WERI-Rb-1 (cell line): ENCODE results near the gene EMP3.

ENCODE experiments used
- DNase-seq: peaks from one replicate; pipeline ENCODE4 v3.0.0-alpha.2; 2020
- H3K27ac ChIP-seq: fragments of 250-450 bp; sonication (Bioruptor Pico); 2 replicates; pipeline ENCODE4 v1.5.1; 2020; ENCODE audit warnings: mild to moderate bottlenecking, moderate library complexity
- H3K27me3 ChIP-seq: fragments of 250-450 bp; sonication (Bioruptor Pico); 2 replicates; pipeline ENCODE4 v1.5.1; 2021; ENCODE audit warnings: mild to moderate bottlenecking, low read depth, moderate library complexity; ENCODE audit not compliant: insufficient read depth, severe bottlenecking
- H3K36me3 ChIP-seq: fragments of 250-450 bp; sonication (Bioruptor Pico); 2 replicates; pipeline ENCODE4 v1.5.1; 2020; ENCODE audit warnings: mild to moderate bottlenecking, moderate library complexity
- H3K4me3 ChIP-seq: 2 replicates; pipeline ENCODE4 v1.5.1; 2011; ENCODE audit warnings: low read depth, mild to moderate bottlenecking, control low read depth, low read length
- H3K9me3 ChIP-seq: fragments of 250-450 bp; sonication (Bioruptor Pico); 2 replicates; pipeline ENCODE4 v1.5.1; 2021; ENCODE audit warnings: mild to moderate bottlenecking, moderate library complexity; ENCODE audit not compliant: severe bottlenecking
- TF ChIP-seq, protein P1 (sequence below): IDR thresholded peaks from 2 replicates; pipeline ENCODE4 v1.5.1; 2011; ENCODE audit warnings: low read depth, mild to moderate bottlenecking, control low read depth, inconsistent platforms, low read length

Gene EMP3

DNA sequence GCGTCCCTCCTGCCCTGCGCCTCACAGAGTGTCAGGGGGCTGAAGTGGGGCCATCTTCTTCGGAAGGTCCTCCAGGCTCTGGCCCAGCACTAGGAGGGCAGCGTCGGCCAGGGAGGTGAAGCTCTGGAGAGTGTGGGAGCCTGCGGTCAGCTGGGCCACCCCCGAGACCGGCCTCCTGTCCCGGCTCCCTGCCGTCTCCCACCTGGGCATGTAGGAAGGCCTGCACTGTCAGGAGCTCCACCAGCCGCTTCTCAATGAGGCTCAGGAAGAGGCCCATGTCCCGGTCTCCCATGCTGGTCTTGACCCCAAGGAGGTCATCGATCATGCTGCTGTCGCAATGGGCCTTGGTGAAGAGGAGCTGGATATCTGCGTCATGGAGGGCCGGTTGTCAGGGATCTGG lies 27.4 kb upstream of the EMP3 start:
- no peak for DNase-seq
- no peaks in the 10 kb centered on the region for H3K27me3 ChIP-seq
- H3K9me3 ChIP-seq, result no peaks in the 10 kb centered on the region
- H3K27ac ChIP-seq, result no peak overlapping the region
- no peak overlapping the region for H3K4me3 ChIP-seq
- H3K36me3 ChIP-seq, result no peaks in the 10 kb centered on the region
- TF ChIP-seq, protein P1, sequence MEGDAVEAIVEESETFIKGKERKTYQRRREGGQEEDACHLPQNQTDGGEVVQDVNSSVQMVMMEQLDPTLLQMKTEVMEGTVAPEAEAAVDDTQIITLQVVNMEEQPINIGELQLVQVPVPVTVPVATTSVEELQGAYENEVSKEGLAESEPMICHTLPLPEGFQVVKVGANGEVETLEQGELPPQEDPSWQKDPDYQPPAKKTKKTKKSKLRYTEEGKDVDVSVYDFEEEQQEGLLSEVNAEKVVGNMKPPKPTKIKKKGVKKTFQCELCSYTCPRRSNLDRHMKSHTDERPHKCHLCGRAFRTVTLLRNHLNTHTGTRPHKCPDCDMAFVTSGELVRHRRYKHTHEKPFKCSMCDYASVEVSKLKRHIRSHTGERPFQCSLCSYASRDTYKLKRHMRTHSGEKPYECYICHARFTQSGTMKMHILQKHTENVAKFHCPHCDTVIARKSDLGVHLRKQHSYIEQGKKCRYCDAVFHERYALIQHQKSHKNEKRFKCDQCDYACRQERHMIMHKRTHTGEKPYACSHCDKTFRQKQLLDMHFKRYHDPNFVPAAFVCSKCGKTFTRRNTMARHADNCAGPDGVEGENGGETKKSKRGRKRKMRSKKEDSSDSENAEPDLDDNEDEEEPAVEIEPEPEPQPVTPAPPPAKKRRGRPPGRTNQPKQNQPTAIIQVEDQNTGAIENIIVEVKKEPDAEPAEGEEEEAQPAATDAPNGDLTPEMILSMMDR, result no peak

DNA sequence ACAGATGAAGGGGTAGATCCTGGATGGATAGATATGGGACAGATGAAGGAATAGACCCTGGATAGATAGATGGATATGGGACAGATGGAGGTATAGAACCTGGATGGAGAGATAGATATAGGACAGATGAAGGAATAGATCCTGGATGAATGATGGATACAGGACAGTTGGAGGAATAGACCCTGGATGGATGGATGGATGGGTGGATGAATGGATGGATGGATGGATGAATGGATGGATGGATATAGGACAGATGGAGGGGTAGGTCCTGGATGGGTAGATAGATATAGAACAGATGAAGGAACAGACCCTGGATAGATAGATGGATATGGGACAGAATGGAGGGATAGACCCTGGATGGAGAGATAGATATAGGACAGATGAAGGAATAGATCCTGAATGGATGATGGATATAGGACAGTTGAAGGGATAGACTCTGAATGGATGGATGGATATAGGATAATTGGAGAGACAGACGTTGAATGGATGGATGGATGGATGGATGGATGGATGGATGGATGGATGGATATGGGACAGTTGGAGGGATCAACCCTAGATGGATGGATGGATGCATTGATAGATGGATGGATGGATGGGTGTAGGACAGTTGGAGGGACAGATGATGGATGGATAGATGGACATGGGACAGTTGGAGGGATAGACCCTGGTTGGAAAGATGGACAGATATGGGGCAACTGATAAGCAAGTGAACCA lies 23.3 kb upstream of the EMP3 start:
- no peak for DNase-seq

DNA sequence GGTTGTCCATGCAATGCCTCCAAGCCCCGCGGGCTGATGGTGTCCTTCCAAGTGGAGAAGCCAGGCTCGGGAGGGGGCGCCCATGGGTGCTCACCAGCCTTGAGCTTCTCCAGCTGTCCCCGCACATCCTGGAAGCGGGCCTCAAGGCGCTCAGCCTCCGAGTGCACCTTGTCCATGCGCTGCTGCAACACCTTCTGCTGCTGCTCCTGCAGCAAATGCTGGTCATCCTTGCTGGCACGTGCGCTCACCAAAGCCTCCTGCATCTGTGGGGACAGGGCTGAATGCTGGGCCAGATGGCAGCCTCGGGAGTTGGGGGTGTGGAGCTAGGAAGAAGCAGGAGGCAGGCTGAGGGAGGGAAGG lies 22.8 kb upstream of the EMP3 start:
- Histone ChIP-seq H3K27me3 (no peaks in the 10 kb centered on the region), H3K36me3 (no peaks in the 10 kb centered on the region), H3K27ac (no peak overlapping the region), H3K4me3 (no peak overlapping the region), H3K9me3 (no peaks in the 10 kb centered on the region)
- peak; percentile 79 for DNase-seq
- TF ChIP-seq, protein P1, result no peak

More for the DNA sequence above, 23.3 kb upstream of the EMP3 start:
- Histone ChIP-seq H3K4me3 (no peak overlapping the region), H3K9me3 (no peaks in the 10 kb centered on the region), H3K27me3 (no peaks in the 10 kb centered on the region), H3K27ac (no peak overlapping the region), H3K36me3 (no peaks in the 10 kb centered on the region)
- TF ChIP-seq, protein P1, result no peak

DNA sequence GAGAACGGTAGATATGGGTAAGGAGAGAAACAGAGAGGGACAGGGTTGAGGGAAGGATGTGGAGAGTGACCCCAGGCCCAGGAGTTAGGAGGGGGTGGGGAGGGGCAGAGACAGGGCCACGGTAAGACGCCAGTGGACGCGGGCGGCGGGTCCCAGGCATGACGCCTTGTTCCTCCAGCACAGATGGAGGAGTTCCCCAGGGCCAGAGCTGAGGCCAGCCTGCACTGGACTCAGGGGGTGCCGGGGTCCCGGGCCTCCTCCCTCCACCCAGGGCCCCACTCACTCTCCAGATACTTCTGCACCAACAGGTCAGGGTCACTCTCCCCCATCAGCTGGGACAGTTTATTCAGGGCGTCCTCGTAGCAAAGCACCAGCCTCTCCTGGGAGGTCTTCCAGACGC lies 22.0 kb upstream of the EMP3 start:
- TF ChIP-seq, protein P1, result no peak
- Histone ChIP-seq H3K4me3 (no peak overlapping the region), H3K9me3 (no peaks in the 10 kb centered on the region), H3K36me3 (no peaks in the 10 kb centered on the region), H3K27me3 (no peaks in the 10 kb centered on the region), H3K27ac (no peak overlapping the region)
- DNase-seq, result no peak

DNA sequence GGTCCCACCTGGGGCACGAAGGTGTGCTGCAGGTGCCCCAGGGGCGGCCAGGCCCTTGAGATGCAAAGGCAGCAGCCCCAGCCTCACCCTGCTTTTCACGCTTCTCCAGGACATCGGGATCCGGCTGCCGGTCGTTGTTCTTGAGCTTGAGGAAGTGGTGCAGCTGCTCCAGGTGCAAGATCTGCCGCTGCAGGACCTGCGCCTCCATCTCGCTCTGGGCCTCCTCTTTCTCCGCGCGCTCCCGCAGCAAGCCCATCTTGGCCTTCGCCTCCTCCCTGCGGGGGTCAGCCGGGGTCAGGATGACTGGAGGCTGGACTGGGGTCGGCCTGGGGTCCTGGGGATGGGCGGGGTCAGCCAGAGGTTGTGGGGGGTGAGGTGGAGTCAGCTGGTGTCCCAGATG lies 21.5 kb upstream of the EMP3 start:
- H3K4me3 ChIP-seq, result no peak overlapping the region
- no peaks in the 10 kb centered on the region for H3K36me3 ChIP-seq
- H3K27ac ChIP-seq, result no peak overlapping the region
- H3K27me3 ChIP-seq, result no peaks in the 10 kb centered on the region
- no peaks in the 10 kb centered on the region for H3K9me3 ChIP-seq
- TF ChIP-seq, protein P1, result no peak
- DNase-seq, result no peak
